HepG2 (cell line): ENCODE results near the gene CD7. TPM values are rescaled to one million over a fixed set of nuclear protein-coding genes. Genes with fewer than 3 reads are reported as not detected.

Experiments used
- HMGXB4 ChIP-seq, 2 experiments: sonication (generic) in 1 of 2; formaldehyde crosslinking in 1 of 2; IDR thresholded peaks; 2 replicates each; pipeline versions ENCODE4 v1.4.0 to v1.6.1; 2018 to 2020; ENCODE audit warnings: missing genetic modification reagents in 2 of 2, borderline replicate concordance in 1 of 2, low read depth in 1 of 2, mild to moderate bottlenecking in 1 of 2, missing biosample characterization in 1 of 2
- KMT2A ChIP-seq: sonication (generic); formaldehyde crosslinking; IDR thresholded peaks from 2 replicates; pipeline ENCODE4 v1.4.0; 2020; ENCODE audit warnings: missing genetic modification reagents
- PHF21A ChIP-seq: sonication (generic); formaldehyde crosslinking; IDR thresholded peaks from 2 replicates; pipeline ENCODE4 v1.5.0; 2020; ENCODE audit warnings: mild to moderate bottlenecking, missing genetic modification reagents
- POLR2AphosphoS2 ChIP-seq: IDR thresholded peaks from 2 replicates; pipeline ENCODE4 v1.6.1; 2011; ENCODE audit warnings: low read depth, low read length, improper control_type of control experiment
- PRPF4 ChIP-seq: fragments of 200-400 bp; formaldehyde crosslinking; IDR thresholded peaks from 2 replicates; pipeline ENCODE4 v1.6.1; 2016; ENCODE audit warnings: low read length, low read depth; ENCODE audit not compliant: poor library complexity, severe bottlenecking
- ZBTB20 ChIP-seq: sonication (generic); formaldehyde crosslinking; IDR thresholded peaks from 2 replicates; pipeline ENCODE4 v1.8.1; 2023; ENCODE audit warnings: missing genetic modification reagents, low read depth, mild to moderate bottlenecking, borderline replicate concordance
- ZNF225 ChIP-seq: sonication (generic); formaldehyde crosslinking; IDR thresholded peaks from 2 replicates; pipeline ENCODE4 v1.4.0; 2020; ENCODE audit warnings: mild to moderate bottlenecking, missing genetic modification reagents
- ZNF34 ChIP-seq: sonication (generic); formaldehyde crosslinking; IDR thresholded peaks from 2 replicates; pipeline ENCODE4 v1.4.0; 2020; ENCODE audit warnings: mild to moderate bottlenecking, missing genetic modification reagents, borderline replicate concordance
- ZNF572 ChIP-seq: sonication (generic); formaldehyde crosslinking; IDR thresholded peaks from 2 replicates; pipeline ENCODE4 v1.5.1; 2020; ENCODE audit warnings: mild to moderate bottlenecking, missing genetic modification reagents
- ZNF644 ChIP-seq: IDR thresholded peaks from 2 replicates; pipeline ENCODE4 v1.6.1; 2016; ENCODE audit warnings: low read depth
- ZNF646 ChIP-seq: sonication (generic); formaldehyde crosslinking; IDR thresholded peaks from 2 replicates; pipeline ENCODE4 v1.9.0; 2021; ENCODE audit warnings: mild to moderate bottlenecking, missing genetic modification reagents
- ZNF816 ChIP-seq: sonication (generic); formaldehyde crosslinking; IDR thresholded peaks from 2 replicates; pipeline ENCODE4 v1.8.0; 2022; ENCODE audit warnings: missing genetic modification reagents, mild to moderate bottlenecking, borderline replicate concordance
- ZSCAN21 ChIP-seq: sonication (generic); formaldehyde crosslinking; IDR thresholded peaks from 2 replicates; pipeline ENCODE4 v1.8.0; 2022; ENCODE audit warnings: mild to moderate bottlenecking, missing genetic modification reagents, moderate library complexity, borderline replicate concordance
- polyA plus RNA-seq, 8 experiments: library from polyadenylated mRNA; depleted of rRNA in 3 of 8; stranded (reverse) in 7 of 8; unstranded in 1 of 8; fragments of >200 nt; fragmentation: Illumina TruSeq in 4 of 8; extraction: Trizol in 4 of 8; gene quantifications; 2 replicates each; pipeline versions ENCODE4 v1.2.1 to v1.2.3, GENCODE V29; 2011 to 2016; ENCODE audit warnings: low read depth in 4 of 8, missing spikeins in 1 of 8, mixed read lengths in 1 of 8; ENCODE audit not compliant: insufficient read depth in 1 of 8
- total RNA-seq, 5 experiments: library from RNA; depleted of rRNA; stranded (reverse); fragments of >200 nt; fragmentation: Illumina TruSeq; extraction: Trizol; gene quantifications; 2 replicates each; pipeline ENCODE4 v1.2.3, GENCODE V29; 2016; ENCODE audit warnings: low read depth in 1 of 5
- TF ChIP-seq, protein P1 (sequence below): sonication (generic); formaldehyde crosslinking; IDR thresholded peaks from 2 replicates; pipeline ENCODE4 v1.8.1; 2023; ENCODE audit warnings: mild to moderate bottlenecking, missing genetic modification reagents
- TF ChIP-seq, protein P2 (sequence below): sonication (generic); IDR thresholded peaks from 2 replicates; pipeline ENCODE4 v1.6.1; 2016; ENCODE audit warnings: low read depth, borderline replicate concordance
- TF ChIP-seq, protein P3 (sequence below): sonication (generic); formaldehyde crosslinking; IDR thresholded peaks from 2 replicates; pipeline ENCODE4 v1.8.0; 2022; ENCODE audit warnings: low read depth, missing genetic modification reagents

The CD7 gene
- total and polyA plus RNA-seq, 2 of the 13 experiments (the other 11 are each of a cell fraction or from before 2014, with no cell fraction given) = 67.6 to 76.4 TPM

GRCh38 chr17:82298538-82299421 is 18.6 kb downstream of the CD7 start (continued):
- TF ChIP-seq ZBTB20 (CRISPR knock-in tag) (no peak), ZNF816 (no peak), ZNF225 (CRISPR knock-in tag) (no peak), PRPF4 (no peak), ZNF644 (no peak), ZNF646 (CRISPR knock-in tag) (no peak), KMT2A (CRISPR knock-in tag) (no peak), PHF21A (CRISPR knock-in tag) (0 out of 2 replicates have a peak, but pooled peaks have one; percentile 23), ZNF34 (no peak), POLR2AphosphoS2 (no peak), HMGXB4 (CRISPR knock-in tag; IDR thresholded peaks at IDR 0.05; ENCODE audit: borderline replicate concordance in 1 of 2, low read depth in 1 of 2) (peak in 1 of 2 experiments; percentile 41; a peak in 1 of 4 replicates), ZSCAN21 (CRISPR knock-in tag) (no peak), ZNF572 (peak; percentile 58; the same call in 1 of the 2 replicates)
- TF ChIP-seq, protein P1, sequence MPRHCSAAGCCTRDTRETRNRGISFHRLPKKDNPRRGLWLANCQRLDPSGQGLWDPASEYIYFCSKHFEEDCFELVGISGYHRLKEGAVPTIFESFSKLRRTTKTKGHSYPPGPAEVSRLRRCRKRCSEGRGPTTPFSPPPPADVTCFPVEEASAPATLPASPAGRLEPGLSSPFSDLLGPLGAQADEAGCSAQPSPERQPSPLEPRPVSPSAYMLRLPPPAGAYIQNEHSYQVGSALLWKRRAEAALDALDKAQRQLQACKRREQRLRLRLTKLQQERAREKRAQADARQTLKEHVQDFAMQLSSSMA = no peak
- TF ChIP-seq, protein P2, sequence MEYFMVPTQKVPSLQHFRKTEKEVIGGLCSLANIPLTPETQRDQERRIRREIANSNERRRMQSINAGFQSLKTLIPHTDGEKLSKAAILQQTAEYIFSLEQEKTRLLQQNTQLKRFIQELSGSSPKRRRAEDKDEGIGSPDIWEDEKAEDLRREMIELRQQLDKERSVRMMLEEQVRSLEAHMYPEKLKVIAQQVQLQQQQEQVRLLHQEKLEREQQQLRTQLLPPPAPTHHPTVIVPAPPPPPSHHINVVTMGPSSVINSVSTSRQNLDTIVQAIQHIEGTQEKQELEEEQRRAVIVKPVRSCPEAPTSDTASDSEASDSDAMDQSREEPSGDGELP = no peak
- TF ChIP-seq, protein P3, sequence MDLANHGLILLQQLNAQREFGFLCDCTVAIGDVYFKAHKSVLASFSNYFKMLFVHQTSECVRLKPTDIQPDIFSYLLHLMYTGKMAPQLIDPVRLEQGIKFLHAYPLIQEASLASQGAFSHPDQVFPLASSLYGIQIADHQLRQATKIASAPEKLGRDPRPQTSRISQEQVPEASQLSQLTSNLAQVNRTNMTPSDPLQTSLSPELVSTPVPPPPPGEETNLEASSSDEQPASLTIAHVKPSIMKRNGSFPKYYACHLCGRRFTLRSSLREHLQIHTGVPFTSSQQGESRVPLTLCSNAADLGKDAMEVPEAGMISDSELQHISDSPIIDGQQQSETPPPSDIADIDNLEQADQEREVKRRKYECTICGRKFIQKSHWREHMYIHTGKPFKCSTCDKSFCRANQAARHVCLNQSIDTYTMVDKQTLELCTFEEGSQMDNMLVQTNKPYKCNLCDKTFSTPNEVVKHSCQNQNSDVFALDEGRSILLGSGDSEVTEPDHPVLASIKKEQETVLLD (CRISPR knock-in tag) = no peak
